Putamen (tissue), 1 donor: ENCODE measurements around the gene KRT36.

Experiments used
- DNase-seq: peaks from one replicate; pipeline ENCODE4 v3.0.0-alpha.2; 2016; ENCODE audit warnings: low spot score

KRT36 gene

DNA sequence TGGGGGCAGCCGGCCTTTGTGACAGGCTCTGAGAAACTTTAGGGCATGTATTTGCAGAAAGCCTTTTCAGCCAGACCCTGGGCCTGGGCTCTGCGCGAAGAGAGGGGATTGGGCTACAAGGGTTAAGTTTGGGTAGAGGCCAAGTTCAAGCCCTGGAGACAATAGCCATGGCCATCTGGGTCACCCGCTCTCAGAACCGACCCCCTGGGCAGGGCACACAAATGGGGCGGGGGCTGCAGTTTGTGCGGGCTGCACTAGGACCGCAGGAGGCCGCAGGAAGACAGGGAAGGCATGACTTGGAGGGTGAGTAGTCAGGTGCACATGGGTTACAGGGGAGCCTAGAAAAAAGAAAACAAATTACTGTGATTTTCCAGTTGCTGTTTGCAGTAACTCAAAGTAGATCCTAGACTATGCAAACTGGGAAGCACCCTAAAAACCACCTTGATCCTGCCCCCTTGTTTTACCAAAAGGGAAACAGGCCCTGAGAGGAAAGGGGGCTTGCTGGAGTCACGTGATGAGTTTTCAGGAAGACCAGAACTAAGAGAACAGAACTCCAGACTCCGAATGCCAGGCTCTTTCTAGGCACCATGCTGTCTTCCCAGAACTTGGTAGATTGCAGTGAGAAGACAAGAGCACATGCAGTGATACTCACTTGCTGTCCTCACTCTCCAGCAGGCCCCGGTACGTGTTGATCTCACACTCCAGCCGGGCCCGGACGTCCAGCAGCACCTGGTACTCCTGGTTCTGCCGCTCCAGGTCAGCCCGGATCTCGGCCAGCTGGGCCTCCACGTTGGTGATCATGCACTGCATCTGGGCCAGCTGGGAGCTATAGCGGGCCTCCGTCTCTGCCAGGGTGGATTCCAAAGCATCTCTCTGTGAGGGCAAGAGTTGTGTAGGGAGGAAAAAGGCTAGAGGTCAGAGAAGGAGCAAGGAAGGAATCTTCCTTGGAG lies 12.6 kb downstream of the KRT36 start:
- no peak for DNase-seq

DNA sequence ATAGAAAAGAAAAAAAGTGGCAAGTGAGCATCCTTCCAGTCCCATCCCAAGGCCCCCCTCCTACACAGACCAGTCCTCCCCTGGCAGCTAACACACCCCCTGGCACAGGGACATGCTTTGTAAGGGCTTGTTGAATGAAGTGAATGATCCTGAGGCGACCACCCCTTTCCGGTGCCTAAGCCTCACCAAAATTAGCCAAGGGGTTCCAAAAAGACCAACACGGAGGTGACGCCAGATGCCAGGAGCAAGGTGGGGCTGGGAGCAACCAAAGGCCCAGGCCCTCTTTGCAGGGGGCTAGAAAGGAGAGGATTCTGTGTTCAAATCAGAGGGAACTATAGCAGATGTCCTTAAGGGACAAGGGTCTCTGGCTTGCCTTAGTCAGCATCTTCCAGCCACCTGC lies 14.3 kb downstream of the KRT36 start:
- DNase-seq: no peak

DNA sequence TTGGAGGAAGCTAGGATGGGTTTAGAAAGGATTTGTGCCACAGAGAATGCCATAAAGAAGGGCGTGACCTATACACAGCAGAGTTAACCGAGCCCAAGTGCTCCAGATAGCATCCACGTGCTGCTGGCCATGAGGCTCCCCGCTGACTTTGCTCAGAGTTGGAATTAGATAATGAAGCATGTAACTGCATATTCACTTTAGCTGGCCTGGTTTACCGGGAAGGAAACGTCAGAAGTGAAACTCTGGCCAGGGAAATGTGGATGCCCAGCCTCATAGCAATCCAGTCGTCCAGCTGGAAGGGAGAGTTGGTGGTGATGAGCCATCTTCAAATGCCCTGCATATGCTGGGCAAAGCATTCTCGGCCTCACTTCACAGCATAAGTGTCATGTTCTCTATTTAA lies 14.8 kb downstream of the KRT36 start:
- no peak for DNase-seq

DNA sequence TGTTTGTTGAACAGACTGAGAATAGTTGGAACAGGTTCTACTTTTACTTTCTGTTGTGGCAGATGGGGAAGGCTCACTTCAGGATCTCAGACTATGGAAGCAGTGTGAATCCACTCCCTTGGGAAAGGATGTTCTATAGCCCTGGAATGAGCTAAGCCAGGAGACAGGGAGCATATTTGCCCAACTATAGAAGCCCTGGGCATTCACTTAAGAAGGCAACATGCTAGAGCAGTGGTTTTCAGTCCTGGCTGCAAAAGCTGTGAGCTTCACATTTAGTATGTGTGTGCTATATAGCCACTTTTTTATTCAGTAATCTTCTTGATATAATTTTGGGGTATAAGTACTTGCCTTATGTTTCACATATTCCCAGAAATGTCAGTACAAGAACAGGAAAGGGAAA lies 21.4 kb downstream of the KRT36 start:
- no peak for DNase-seq

DNA sequence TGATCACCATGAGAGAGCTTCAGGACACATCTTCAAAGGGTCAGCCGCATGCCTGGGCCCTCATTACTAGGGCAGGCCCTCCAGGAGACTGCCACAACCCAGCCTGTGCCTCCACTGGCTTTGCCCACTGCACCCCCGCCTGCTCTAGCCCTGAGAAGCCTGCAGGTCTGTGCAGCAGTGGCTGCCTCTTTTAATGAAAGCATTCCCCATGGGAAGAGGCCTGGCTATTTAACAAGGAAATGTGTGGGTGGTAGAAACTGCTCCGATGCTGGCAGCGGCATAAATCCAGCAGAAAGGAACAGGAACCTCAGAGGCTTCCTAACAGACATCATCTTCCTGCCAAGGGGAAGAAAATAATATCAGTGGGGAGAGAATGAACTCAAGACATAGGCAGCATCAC lies 22.1 kb downstream of the KRT36 start:
- DNase-seq: no peak

DNA sequence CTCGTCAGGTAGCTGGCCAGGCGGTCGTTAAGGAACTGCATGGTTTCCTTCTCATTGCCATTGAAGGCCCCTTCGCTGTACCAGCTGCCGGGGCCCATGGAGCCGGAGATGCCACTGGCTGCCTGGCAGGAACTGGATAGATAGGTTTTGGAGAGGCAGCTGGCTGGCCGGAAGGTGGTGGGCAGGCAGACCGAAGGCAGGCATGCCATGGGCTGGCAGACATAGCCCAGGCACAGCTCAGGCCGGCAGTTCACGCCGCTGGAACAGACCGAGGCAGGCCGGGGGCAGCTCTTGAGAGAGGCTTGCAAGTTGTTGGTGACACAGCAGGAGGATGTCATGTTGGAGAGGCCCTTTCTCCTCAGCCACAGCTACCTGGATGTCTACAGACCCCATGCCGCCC lies 22.7 kb downstream of the KRT36 start, which contains the start of gene KRT32:
Gene KRT32 (minus strand): TSS at position 399 of the 400 bp plus-strand sequence. CDS start 61 bp downstream, at position 338.
- DNase-seq: no peak

DNA sequence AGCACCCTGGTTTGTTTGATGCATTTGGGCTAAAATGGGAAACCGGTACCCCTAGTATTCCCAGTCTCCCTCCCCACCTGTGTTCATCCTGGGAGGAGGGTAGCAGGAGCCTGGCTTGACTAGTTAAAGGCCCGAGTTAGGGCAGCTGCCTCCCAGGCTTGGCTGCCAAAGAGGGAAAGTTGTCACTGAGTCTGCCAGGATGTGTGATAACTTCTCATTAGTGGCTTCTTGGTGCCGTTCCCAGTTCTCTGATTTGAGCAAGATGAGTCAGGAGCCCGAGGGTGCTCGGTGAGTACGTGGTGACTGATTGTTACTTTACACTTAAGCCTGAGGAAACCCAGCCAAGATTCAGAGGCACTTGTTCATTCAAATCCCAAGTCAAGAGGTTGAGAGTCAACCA lies 25.0 kb downstream of the KRT36 start:
- no peak for DNase-seq

DNA sequence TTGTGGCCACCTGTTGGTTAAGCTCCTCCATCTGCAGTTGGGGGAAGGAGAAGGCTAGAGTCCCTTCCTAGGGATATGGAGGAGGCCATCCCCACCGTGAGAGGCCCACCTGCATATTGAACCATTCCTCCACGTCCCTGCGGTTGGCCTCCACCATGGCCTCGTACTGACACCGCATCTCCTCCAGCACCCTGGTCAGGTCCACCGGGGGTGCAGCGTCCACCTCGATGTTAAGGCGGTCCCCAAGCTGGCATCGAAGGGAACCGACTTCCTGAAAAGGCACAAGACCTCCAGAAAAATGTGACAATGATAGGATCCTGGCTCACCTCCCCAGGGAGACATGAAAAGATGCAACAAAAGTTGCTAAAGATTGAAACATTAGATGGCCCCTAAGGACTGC lies 25.5 kb downstream of the KRT36 start:
- DNase-seq: no peak

DNA sequence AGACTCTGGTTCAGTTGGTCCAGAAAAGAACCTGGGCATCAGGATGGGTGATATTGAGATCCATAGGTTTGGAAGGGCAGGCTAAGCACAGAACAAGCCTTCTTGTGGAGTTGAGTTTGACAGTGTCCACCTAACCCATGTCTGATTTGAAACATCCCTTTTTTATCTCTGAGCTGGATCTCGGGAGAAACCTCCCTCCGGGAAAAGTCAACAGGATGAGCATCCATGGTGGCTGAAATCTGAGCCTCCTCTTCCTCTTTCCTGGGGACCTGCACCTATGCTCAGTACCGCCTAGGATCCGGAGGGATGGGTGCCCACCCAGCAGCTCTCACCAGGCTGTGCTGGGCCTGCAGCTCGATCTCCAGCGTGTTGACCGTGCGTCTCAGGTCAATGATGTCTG lies 26.0 kb downstream of the KRT36 start:
- DNase-seq: no peak

DNA sequence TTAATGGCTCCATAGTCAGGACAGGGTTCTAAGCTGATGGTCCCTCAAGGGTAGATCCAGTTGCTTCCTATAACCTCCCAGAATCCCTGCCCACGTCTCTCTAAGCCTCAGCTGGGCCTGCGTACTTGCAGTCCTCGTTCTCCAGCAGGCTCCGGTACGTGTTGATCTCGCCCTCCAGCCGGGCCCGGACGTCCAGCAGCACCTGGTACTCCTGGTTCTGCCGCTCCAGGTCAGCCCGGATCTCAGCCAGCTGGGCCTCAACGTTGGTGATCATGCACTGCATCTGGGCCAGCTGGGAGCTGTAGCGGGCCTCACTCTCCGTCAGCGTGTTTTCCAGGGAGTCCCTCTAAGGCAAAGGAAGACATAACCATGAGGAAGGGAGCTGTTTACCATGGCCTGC lies 27.0 kb downstream of the KRT36 start:
- no peak for DNase-seq

DNA sequence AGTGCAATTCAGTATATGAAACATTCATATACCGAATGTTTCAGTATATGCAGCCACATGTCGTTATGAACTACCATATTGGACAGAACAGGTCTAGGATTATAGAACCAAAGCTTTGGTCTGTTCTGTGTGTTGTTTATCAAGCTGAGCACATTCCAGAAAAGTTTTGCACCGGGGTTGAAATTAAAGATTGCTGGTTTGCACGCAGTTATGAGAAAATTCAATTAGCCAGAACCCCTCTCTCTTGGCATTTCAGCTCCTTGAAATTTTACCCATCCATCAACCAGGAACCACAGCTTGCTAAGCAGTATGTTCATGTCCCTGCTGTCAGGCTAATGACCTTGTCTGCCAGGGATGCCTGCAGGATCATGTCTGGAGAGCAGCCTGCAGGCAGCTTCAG lies 32.0 kb downstream of the KRT36 start:
- no peak for DNase-seq

DNA sequence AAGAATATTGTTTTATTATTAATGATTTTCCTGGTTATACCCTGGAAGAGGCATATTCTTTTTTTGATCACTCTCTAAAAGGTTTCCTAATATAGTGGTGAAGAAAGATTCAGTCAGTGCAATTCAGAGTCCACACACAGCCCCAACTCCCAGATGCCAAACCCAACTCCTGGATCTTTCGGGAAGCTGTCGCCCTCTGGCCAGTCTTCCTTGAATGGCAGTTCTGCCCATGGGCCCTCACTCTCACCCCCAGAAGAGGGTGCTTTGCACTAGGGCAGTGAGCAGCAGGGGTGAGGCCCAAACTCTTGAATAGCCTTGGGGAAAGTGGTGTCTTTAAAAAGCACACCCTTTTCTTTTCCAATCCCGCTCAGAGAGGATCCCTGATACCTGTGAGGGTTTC lies 33.5 kb downstream of the KRT36 start:
- DNase-seq: no peak

DNA sequence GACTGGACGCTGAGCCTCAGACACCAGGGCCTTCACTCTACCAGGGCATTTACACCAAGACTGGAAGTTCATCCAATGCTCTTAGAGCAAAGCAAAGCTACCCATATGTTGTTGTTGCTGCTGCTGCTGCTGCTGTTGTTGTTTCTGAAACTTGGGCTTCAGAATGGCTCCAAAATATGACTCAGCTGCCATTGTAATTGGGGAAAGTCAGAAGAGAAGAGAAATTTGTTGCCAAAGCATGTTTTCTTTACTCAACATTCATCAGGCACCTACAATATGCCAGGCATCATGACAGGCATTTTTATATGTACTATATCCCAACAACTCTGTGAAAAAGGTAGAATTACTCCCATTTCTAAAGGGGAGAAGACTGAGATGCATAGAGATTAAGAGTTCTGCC lies 34.5 kb downstream of the KRT36 start:
- no peak for DNase-seq

DNA sequence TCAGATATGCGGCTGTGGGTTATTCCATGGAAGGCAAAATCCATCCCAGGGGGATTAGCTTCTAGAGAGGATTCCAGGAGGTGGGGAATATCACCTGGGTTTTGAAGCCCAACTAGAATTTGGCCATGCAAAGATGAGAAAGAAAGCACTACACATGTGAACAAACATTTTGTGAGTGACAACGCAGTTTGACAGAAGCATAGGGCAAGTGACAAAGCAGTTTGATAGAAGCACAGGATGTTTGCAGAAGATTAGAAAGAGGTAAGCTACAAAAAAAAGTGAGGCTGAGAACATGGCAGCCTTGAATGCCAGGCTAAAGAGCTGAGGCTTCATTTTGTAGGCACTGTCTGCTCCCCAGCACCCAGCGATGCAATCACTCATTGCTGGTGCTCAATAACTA lies 36.6 kb downstream of the KRT36 start:
- no peak for DNase-seq

DNA sequence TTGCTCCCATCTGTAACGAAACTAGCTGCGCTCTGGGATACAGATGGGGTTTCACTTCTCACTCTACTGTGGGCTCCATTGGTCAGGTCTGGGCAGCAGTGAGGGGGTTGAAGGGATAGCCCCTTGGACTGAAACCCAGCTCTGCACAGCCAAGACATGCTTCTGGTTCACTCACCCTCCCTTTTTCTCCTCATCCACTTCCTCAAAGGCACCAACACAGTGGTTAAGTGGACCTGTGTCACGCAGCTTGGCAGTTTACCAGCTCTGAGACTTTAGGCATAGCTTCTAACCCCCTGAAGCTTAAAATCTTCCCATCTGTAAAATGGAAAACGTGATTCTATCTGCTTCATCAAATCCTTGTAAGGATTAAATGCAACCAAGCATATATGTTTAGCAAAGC lies 37.4 kb downstream of the KRT36 start:
- no peak for DNase-seq

DNA sequence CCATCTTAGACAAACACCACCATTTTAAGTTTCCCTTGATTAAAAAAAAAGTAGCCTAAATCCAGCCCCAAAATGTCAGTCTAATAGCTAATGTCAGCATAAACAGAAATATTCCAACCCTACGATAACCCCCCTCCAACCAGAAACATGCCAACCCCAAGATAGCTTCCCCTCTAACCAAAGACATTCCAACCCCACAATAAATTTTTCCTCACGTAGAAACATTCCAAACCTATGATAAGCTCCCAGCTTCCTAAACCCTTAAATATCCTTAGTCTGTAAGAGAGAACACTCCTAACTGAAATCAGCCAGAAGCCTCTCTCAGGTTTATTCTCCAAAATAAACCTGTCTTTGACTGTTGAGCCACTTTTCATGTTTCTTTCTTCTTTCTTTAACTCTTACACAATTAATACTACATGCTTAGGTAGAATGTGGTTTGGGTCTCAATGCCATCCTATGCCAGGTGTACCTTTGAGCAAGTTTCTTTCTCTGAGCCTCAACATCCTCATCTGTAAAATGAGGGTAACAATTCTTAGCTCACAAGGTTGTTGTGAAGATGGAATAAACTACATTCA lies 38.5 kb downstream of the KRT36 start:
- DNase-seq: no peak

DNA sequence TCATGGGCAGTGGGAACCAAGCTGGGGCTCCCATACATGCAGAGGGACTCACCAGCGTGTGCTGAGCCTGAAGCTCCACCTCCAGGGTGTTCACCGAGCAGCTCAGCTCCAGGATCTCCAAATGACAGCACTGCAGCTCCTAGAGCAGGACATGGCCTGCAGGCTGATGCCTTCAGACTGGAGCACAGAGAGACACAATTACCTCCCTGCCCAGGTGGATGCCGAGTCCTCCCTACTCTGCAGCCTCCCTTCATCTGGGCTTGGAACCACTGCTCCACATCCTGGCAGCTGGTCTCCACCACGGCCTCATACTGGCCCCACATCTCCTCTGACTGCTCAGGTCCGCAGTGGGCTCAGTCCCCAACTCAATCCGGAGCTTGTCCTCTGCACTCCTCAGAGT lies 40.7 kb downstream of the KRT36 start:
- DNase-seq: no peak

DNA sequence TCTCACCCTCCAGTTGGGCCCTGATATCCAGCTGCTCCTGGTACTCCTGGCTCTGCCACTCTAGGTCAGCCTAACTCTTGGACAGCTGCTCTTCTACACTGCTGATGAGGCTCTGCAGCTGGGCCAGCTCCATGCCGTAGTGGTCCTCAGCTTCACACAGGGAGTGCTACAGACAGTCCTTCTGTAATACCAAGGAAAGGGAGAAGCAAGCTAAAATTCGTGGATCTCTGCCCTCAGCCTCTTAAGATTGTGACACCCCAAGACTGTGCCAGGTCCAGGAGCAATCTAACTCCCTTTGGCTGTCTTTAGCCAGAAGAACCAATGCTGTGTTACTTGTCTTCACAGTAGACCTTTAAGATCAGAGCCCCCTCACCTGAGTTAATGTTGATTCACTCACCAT lies 41.2 kb downstream of the KRT36 start:
- DNase-seq: no peak

DNA sequence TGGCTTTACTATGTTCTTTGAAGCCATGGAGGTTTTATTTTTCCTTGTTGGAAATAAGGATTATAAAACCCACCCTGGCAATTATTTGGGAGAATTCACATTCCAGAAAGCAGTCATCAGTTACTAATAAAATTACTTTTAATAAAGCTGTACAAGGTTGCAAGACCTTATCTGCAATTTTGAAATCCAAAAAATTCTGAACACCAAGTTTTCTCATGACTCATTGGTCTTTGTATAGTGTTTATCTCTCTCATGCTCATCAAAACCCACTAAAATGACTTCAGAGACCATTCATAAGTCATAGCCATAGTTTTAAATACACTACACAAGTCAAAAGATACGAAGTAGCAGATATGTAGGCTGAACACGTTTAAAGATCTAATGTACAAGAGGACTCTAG lies 42.9 kb downstream of the KRT36 start:
- no peak for DNase-seq

DNA sequence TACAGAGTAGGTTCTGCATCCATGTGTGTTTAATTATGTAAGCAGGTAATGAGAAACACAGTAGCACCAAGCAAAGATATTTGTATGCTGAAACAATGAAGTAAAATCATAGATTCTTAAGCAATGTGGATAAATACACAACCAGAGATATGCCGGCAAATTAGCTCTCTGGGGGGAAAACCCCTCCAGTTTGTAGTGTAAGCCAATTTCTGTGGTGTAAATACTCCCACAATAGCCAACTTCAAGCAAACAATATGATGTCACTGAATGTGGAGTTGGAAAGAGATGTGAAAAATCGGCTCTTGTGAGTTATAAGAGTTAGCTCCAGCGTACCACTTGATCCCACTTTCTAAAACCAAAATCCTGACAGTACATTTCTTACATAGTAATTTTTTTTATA lies 45.1 kb downstream of the KRT36 start:
- no peak for DNase-seq

DNA sequence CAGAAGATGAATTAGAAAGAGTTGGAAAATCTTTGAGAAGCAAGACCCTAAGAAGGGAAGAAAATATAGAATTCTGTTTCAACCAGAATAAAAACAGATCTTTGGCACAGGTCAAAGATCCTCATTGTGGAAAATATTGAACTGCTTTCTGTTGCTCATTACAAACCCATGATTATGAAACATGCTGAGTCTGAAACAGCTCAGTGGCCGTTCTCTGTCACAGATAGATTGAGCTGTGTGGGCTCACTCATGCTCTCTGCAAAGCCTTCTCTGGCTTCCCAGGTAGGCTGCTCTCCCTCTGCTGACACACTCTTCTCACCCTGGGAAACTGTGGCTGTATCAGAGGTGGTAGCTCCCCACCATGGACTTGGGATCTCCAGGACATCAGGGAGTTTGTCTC lies 45.5 kb downstream of the KRT36 start:
- no peak for DNase-seq

DNA sequence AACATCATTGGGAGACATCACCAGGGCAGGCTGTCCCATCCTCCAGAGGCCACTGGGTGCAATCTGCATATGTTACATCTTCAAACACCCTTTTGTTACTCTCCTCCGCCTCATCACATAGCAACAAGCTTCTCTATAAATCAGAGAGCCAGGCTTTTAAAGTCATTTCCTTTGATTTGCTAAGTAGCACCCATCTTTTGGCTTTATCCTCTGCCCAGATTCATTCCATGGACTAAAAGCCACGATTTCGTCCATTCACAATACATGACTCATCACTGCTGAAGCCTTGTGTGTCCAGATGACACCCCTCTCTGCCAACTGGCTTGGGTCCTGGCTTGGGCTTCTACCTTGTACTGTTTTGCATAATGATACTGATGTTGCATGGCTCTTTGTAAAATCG lies 47.0 kb downstream of the KRT36 start:
- DNase-seq: no peak

DNA sequence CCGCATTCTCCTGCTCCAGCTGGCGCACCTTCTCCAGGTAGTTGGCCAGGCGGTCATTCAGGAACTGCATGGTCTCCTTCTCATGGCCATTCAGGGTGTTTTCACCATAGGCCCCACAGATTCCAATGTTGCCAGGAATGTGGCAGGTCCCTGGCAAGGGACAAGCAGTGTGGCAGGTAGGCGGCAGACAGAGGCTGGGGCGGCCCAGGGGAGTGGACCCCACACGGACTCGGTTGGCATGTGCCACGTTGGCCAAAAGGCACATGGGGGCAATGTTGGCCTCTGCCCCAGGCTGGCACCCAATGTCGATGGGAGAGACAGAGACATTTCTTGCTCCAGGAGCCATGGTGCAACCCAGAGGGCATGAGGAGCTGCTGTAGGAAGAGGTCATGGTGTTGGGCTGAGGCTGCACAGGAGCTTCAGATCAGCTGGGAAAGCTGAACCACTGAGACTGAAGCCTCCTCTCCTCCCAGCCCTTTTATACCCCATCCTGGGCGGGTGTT lies 49.1 kb downstream of the KRT36 start, which contains the start of gene KRT38:
Gene KRT38 (minus strand): TSS at position 453 of the 503 bp plus-strand sequence. CDS start 62 bp downstream, at position 391.
- no peak for DNase-seq
